ENCODE data around the gene LHFPL3.
"Not testable (repeated sequence)": the region's sequence is repeated elsewhere in the genome, so short reads cannot be mapped to it uniquely, and the experiment has no call there.

Gene LHFPL3

GRCh38 chr7:104903846-104904245, 575.4 kb downstream of the LHFPL3 start:
- no peak for DNase-seq

- DNase-seq = no peak
Observed at GRCh38 chr7:104906032-104906431, 577.6 kb downstream of the LHFPL3 start.

GRCh38 chr7:104906556-104906955, 578.2 kb downstream of the LHFPL3 start:
- no peak for DNase-seq

GRCh38 chr7:104908636-104909035, 580.2 kb downstream of the LHFPL3 start:
- DNase-seq = no peak

- DNase-seq = no peak
Observed at GRCh38 chr7:104909096-104909495, 580.7 kb downstream of the LHFPL3 start.

GRCh38 chr7:104914421-104914820, 586.0 kb downstream of the LHFPL3 start:
- DNase-seq = no peak

- no peak for DNase-seq
Observed at GRCh38 chr7:104921596-104921995, 593.2 kb downstream of the LHFPL3 start.

- DNase-seq = no peak
Observed at GRCh38 chr7:104922182-104923009, 594.0 kb downstream of the LHFPL3 start.

GRCh38 chr7:104923010-104923421, 594.6 kb downstream of the LHFPL3 start:
- peak; percentile 93 for DNase-seq

GRCh38 chr7:104926189-104926588, 597.8 kb downstream of the LHFPL3 start:
- not testable (repeated sequence) for DNase-seq

GRCh38 chr7:104926601-104927041, 598.2 kb downstream of the LHFPL3 start:
- no peak for DNase-seq

- DNase-seq = peak; percentile 70
Observed at GRCh38 chr7:104927055-104927454, 598.7 kb downstream of the LHFPL3 start.

- no peak for DNase-seq
Observed at GRCh38 chr7:104928721-104929400, 600.5 kb downstream of the LHFPL3 start.

- no peak for DNase-seq
Observed at GRCh38 chr7:104929921-104930320, 601.5 kb downstream of the LHFPL3 start.

- no peak for DNase-seq
Observed at GRCh38 chr7:104931181-104931781, 602.9 kb downstream of the LHFPL3 start.

- no peak for DNase-seq
Observed at GRCh38 chr7:104933022-104933421, 604.6 kb downstream of the LHFPL3 start.

GRCh38 chr7:104933521-104933988, 605.2 kb downstream of the LHFPL3 start:
- no peak for DNase-seq

- no peak for DNase-seq
Observed at GRCh38 chr7:104934665-104935064, 606.3 kb downstream of the LHFPL3 start.

- no peak for DNase-seq
Observed at GRCh38 chr7:104935276-104935675, 606.9 kb downstream of the LHFPL3 start.

- DNase-seq = no peak
Observed at GRCh38 chr7:104936546-104936945, 608.1 kb downstream of the LHFPL3 start.

- not testable (repeated sequence) for DNase-seq
Observed at GRCh38 chr7:104937489-104937888, 609.1 kb downstream of the LHFPL3 start.

- no peak for DNase-seq
Observed at GRCh38 chr7:104938741-104939390, 610.5 kb downstream of the LHFPL3 start.

Measured in DMS53 (cell line).